Glomerular visceral epithelial cell (primary cell): ENCODE data around the gene TNNC1.

Experiments
- DNase-seq: peaks from one replicate; pipeline ENCODE4 v3.0.0-alpha.2; 2016; ENCODE audit errors: extremely low spot score

The TNNC1 gene

GRCh38 chr3:52401551-52401950 is 52.3 kb downstream of the TNNC1 start:
- no peak for DNase-seq
